HG02943 (cell line): ENCODE data around the gene CD6.

Experiments
- ATAC-seq: cut with Tn5 transposase; IDR thresholded peaks from one replicate; pipeline ENCODE4 v1.9.1; 2021; ENCODE audit warnings: mild to moderate bottlenecking, low read depth, moderate library complexity; ENCODE audit not compliant: unreplicated experiment

The CD6 gene

GRCh38 chr11:60971520-60971919 is at the start of gene CD6:
Gene CD6 (plus strand): TSS chr11:60971680. CDS start chr11:60971866, 186 bp downstream.
- ATAC-seq = no peak

- ATAC-seq = no peak
Observed at GRCh38 chr11:60921777-60922335, 49.6 kb upstream of the CD6 start.

GRCh38 chr11:60922906-60923305 is 48.6 kb upstream of the CD6 start:
- ATAC-seq = no peak

- ATAC-seq = no peak
Observed at GRCh38 chr11:60923326-60923725, 48.2 kb upstream of the CD6 start.

GRCh38 chr11:60923800-60924109 is 47.7 kb upstream of the CD6 start:
- no peak for ATAC-seq

- ATAC-seq = no peak
Observed at GRCh38 chr11:60924110-60924905, 47.2 kb upstream of the CD6 start, which contains the start of gene TMEM132A. Gene TMEM132A (plus strand): TSS chr11:60924460. CDS start chr11:60924634, 174 bp downstream.

GRCh38 chr11:60924906-60925853 is 46.3 kb upstream of the CD6 start:
- no peak for ATAC-seq

GRCh38 chr11:60925868-60926267 is 45.6 kb upstream of the CD6 start:
- no peak for ATAC-seq

GRCh38 chr11:60926500-60926899 is 45.0 kb upstream of the CD6 start:
- ATAC-seq = no peak

- no peak for ATAC-seq
Observed at GRCh38 chr11:60927061-60927592, 44.4 kb upstream of the CD6 start.

- no peak for ATAC-seq
Observed at GRCh38 chr11:60927600-60927999, 43.9 kb upstream of the CD6 start.

- ATAC-seq = no peak
Observed at GRCh38 chr11:60928563-60929001, 42.9 kb upstream of the CD6 start.

- ATAC-seq = no peak
Observed at GRCh38 chr11:60929764-60930163, 41.7 kb upstream of the CD6 start.

- no peak for ATAC-seq
Observed at GRCh38 chr11:60930394-60930793, 41.1 kb upstream of the CD6 start.

- ATAC-seq = no peak
Observed at GRCh38 chr11:60931917-60932316, 39.6 kb upstream of the CD6 start.

- no peak for ATAC-seq
Observed at GRCh38 chr11:60932605-60933356, 38.7 kb upstream of the CD6 start.

- no peak for ATAC-seq
Observed at GRCh38 chr11:60933416-60934123, 37.9 kb upstream of the CD6 start.

GRCh38 chr11:60934124-60934789 is 37.2 kb upstream of the CD6 start:
- no peak for ATAC-seq
